OCI-LY7 (cell line): Measurements from ENCODE around the gene CNIH2. TPM values are rescaled to one million over a fixed set of nuclear protein-coding genes. Genes with fewer than 3 reads are reported as not detected.

Experiments used
- BruUV-seq: library from RNA; stranded (reverse); fragments of 400-500 nt; replicated peaks from 2 replicates; lab custom pipeline; 2021; lab: Mats Ljungman, UMichigan
- CTCF ChIA-PET: fragments of 300-600 bp; sonication (Branson Sonifier 250); formaldehyde crosslinking; loops from one replicate; lab custom pipeline; 2022; ENCODE audit warnings: antibody characterized with exemption; ENCODE audit not compliant: unreplicated experiment; lab: Charles Lee
- POLR2A ChIA-PET: fragments of 300-600 bp; sonication (Branson Sonifier 250); formaldehyde crosslinking; loops from one replicate; lab custom pipeline; 2022; ENCODE audit warnings: antibody characterized with exemption; lab: Charles Lee
- DNase-seq: peaks from one replicate; pipeline ENCODE4 v3.0.0-alpha.2; 2015; ENCODE audit warnings: low spot score
- H2AFZ ChIP-seq: fragments of 200-600 bp; sonication (generic), shearing (Covaris generic); 2 replicates; pipeline ENCODE4 v1.6.1; 2014; ENCODE audit warnings: mild to moderate bottlenecking, antibody characterized with exemption, low read length, moderate library complexity
- H3K27ac ChIP-seq: fragments of 200-600 bp; sonication (generic); 2 replicates; pipeline ENCODE4 v1.5.1; 2014; ENCODE audit warnings: mixed run types, low read depth, mild to moderate bottlenecking, moderate library complexity, low read length, inconsistent platforms; ENCODE audit not compliant: poor library complexity, severe bottlenecking
- H3K36me3 ChIP-seq: fragments of 200-600 bp; sonication (generic); 2 replicates; pipeline ENCODE4 v1.6.1; 2014; ENCODE audit warnings: mild to moderate bottlenecking, antibody characterized with exemption, low read length, moderate library complexity, mixed read lengths; ENCODE audit not compliant: insufficient read depth
- H3K4me1 ChIP-seq: fragments of 200-600 bp; sonication (generic); 2 replicates; pipeline ENCODE4 v1.5.1; 2014; ENCODE audit warnings: mild to moderate bottlenecking, low read length; ENCODE audit not compliant: insufficient read depth, poor library complexity, severe bottlenecking
- H3K4me2 ChIP-seq: fragments of 200-600 bp; sonication (generic); 2 replicates; pipeline ENCODE4 v1.6.1; 2014; ENCODE audit warnings: mild to moderate bottlenecking, low read length
- H3K4me3 ChIP-seq: fragments of 200-600 bp; sonication (generic); 2 replicates; pipeline ENCODE4 v1.5.1; 2014; ENCODE audit warnings: mild to moderate bottlenecking, low read depth, low read length; ENCODE audit not compliant: poor library complexity, severe bottlenecking
- H3K79me2 ChIP-seq: fragments of 200-600 bp; sonication (generic); 2 replicates; pipeline ENCODE4 v1.6.1; 2016; ENCODE audit warnings: low read depth, mild to moderate bottlenecking, low read length, moderate library complexity, mixed read lengths; ENCODE audit not compliant: insufficient read depth
- H3K9me2 ChIP-seq: fragments of 200-600 bp; sonication (generic); 2 replicates; pipeline ENCODE4 v1.6.1; 2016; ENCODE audit warnings: mild to moderate bottlenecking, low read length, mixed read lengths; ENCODE audit not compliant: insufficient read depth
- H3K9me3 ChIP-seq: fragments of 200-600 bp; sonication (generic); 2 replicates; pipeline ENCODE4 v1.6.1; 2014; ENCODE audit warnings: mild to moderate bottlenecking, mixed run types, low read length, mixed read lengths
- H4K20me1 ChIP-seq: fragments of 200-600 bp; sonication (generic); 2 replicates; pipeline ENCODE4 v1.6.1; 2014; ENCODE audit warnings: mild to moderate bottlenecking, antibody characterized with exemption, low read length, moderate library complexity, mixed read lengths; ENCODE audit not compliant: insufficient read depth
- EZH2phosphoT487 ChIP-seq: fragments of 200-600 bp; sonication (generic); IDR thresholded peaks from 2 replicates; pipeline ENCODE4 v1.6.1; 2018; ENCODE audit warnings: low read depth, borderline replicate concordance, mild to moderate bottlenecking, mixed run types, antibody characterized with exemption, low read length, moderate library complexity, mixed read lengths
- intact Hi-C: fragments of 100-400 bp; cut with micrococcal nuclease; formaldehyde crosslinking; loops from one replicate; pipeline ENCODE4 v1.10.0; 2022; ENCODE audit not compliant: unreplicated experiment
- total RNA-seq, 2 experiments: library from RNA; depleted of rRNA in 1 of 2; stranded (reverse); fragments of >200 nt in 1 of 2; shearing (Covaris generic) in 1 of 2; gene quantifications; 2 replicates each; pipeline ENCODE4 v1.2.3, GENCODE V29; 2014 to 2022
- TF ChIP-seq, protein P1 (sequence below): fragments of 200-600 bp; sonication (generic); conservative IDR thresholded peaks from 2 replicates; pipeline ENCODE4 v1.5.1; 2014; ENCODE audit warnings: mild to moderate bottlenecking, antibody characterized with exemption, low read length, moderate library complexity, mixed read lengths

The CNIH2 gene
- total RNA-seq, 2 experiments from 2014 or later = 0.60 to 2.7 TPM

DNA sequence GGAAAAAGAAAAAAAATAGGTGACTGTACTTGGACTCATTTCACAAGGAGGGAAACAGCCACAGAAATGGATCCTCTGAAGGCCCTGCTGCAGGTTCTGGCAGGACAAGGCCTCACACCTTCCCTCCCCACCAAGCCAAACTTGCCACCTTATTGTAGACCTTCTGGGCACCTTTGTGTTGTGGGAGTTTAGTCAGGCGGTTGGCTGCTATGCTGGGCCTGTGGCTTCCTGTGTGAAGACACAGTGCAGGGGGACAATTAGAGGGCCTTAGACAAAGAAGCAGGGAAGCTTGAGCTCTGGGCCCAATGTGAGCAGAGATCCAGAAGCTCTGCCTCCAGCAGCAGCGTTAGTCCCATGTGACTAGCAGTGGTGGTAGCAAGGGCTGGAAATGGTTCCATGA, 5.4 kb upstream of the CNIH2 start:
- CTCF ChIA-PET = no interaction called here
- H3K9me3 ChIP-seq = no peaks in the 10 kb centered on the region
- H3K4me2 ChIP-seq = no peak overlapping the region
- POLR2A ChIA-PET = no interaction called here
- no peak overlapping the region for H2AFZ ChIP-seq
- BruUV-seq = no TSS peak
- H3K4me3 ChIP-seq = no peak overlapping the region
- DNase-seq = no peak
- no peak for TF ChIP-seq EZH2phosphoT487
- TF ChIP-seq, protein P1, sequence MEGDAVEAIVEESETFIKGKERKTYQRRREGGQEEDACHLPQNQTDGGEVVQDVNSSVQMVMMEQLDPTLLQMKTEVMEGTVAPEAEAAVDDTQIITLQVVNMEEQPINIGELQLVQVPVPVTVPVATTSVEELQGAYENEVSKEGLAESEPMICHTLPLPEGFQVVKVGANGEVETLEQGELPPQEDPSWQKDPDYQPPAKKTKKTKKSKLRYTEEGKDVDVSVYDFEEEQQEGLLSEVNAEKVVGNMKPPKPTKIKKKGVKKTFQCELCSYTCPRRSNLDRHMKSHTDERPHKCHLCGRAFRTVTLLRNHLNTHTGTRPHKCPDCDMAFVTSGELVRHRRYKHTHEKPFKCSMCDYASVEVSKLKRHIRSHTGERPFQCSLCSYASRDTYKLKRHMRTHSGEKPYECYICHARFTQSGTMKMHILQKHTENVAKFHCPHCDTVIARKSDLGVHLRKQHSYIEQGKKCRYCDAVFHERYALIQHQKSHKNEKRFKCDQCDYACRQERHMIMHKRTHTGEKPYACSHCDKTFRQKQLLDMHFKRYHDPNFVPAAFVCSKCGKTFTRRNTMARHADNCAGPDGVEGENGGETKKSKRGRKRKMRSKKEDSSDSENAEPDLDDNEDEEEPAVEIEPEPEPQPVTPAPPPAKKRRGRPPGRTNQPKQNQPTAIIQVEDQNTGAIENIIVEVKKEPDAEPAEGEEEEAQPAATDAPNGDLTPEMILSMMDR = no peak
- no peak overlapping the region for H3K27ac ChIP-seq
- peaks cover 24% of the 10 kb centered on the region for H3K79me2 ChIP-seq
- H4K20me1 ChIP-seq = no peaks in the 10 kb centered on the region
- H3K36me3 ChIP-seq = peaks cover 56% of the 10 kb centered on the region
- peaks cover 20% of the 10 kb centered on the region for H3K4me1 ChIP-seq
- no peaks in the 10 kb centered on the region for H3K9me2 ChIP-seq
- intact Hi-C loops = no loop called here

DNA sequence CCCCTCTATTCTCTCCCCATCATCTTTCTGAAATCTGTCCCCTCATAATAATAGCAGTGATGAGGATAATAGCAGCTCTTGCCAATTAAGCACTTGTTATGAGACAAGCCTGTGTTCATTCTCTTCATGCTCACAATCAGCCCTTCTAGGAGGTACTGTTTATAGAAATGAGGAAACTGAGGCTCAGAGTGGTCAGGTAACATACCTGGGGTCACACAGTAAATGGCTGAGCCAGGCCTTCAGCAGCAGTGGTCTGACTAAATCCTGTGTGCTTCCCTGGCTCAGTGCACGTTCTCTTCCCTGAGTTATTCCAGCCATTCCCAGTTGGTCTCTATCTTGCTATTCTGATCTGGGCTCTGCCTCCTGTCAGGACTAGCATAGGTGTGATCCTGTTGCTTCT, 3.8 kb upstream of the CNIH2 start:
- no TSS peak for BruUV-seq
- H3K79me2 ChIP-seq = peaks cover 18% of the 10 kb centered on the region
- no peak for TF ChIP-seq EZH2phosphoT487
- TF ChIP-seq, protein P1 = no peak
- peaks cover 18% of the 10 kb centered on the region for H3K4me1 ChIP-seq
- CTCF ChIA-PET = no interaction called here
- H3K36me3 ChIP-seq = peaks cover 56% of the 10 kb centered on the region
- no peak overlapping the region for H3K4me2 ChIP-seq
- H3K4me3 ChIP-seq = no peak overlapping the region
- POLR2A ChIA-PET = no interaction called here
- intact Hi-C loops = no loop called here
- no peak overlapping the region for H3K27ac ChIP-seq
- no peaks in the 10 kb centered on the region for H4K20me1 ChIP-seq
- no peak for DNase-seq
- H2AFZ ChIP-seq = no peak overlapping the region
- H3K9me3 ChIP-seq = no peaks in the 10 kb centered on the region
- H3K9me2 ChIP-seq = no peaks in the 10 kb centered on the region

DNA sequence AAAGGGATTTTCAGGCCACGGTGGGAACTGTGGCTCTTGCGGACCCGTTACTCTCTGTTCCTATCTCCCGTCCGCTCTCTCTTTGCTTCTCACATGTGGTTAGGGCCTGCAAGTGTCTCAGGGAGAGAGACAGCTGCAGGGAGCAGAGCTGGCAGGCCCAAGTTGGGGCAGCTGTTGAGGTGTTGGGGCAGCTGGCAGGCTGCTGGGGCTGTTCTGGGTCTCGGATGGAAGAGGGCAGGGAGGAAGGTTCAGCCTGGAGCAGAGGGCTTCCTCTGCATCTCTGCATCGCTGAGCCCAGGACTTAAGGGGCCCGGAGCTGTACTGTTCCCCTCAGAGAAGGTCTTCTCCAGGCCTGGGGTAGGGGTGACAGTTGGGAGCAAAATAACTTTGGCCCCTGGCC, 2.6 kb upstream of the CNIH2 start:
- Histone ChIP-seq H3K79me2 (peaks cover 6% of the 10 kb centered on the region; the same call in 1 of the 2 replicates), H3K9me3 (no peaks in the 10 kb centered on the region), H2AFZ (no peak overlapping the region), H3K4me1 (peaks cover 8% of the 10 kb centered on the region), H3K9me2 (no peaks in the 10 kb centered on the region), H3K36me3 (peaks cover 49% of the 10 kb centered on the region), H3K27ac (no peak overlapping the region), H3K4me3 (no peak overlapping the region), H3K4me2 (no peak overlapping the region), H4K20me1 (no peaks in the 10 kb centered on the region)
- intact Hi-C loops = no loop called here
- no TSS peak for BruUV-seq
- POLR2A ChIA-PET = no interaction called here
- TF ChIP-seq EZH2phosphoT487 = no peak
- TF ChIP-seq, protein P1 = no peak
- CTCF ChIA-PET = no interaction called here
- DNase-seq = no peak
